H9 (cell line): ENCODE data around the gene DOCK2. TPM values are rescaled to one million over a fixed set of nuclear protein-coding genes. Genes with fewer than 3 reads are reported as not detected.

Source experiments
- DNase-seq: peaks from one replicate; pipeline ENCODE4 v3.0.0-alpha.2; 2017
- H2AFZ ChIP-seq: one replicate; pipeline ENCODE4 v1.6.1; 2013; ENCODE audit warnings: mild to moderate bottlenecking, low read length, control low read depth, moderate library complexity
- H2AK5ac ChIP-seq: 2 replicates; pipeline ENCODE4 v1.6.1; 2013; ENCODE audit warnings: low read length, control low read depth, mixed read lengths; ENCODE audit not compliant: insufficient read length
- H2BK120ac ChIP-seq: one replicate; pipeline ENCODE4 v1.6.1; 2013; ENCODE audit warnings: low read depth, mild to moderate bottlenecking, low read length, control low read depth, inconsistent platforms; ENCODE audit not compliant: poor library complexity, severe bottlenecking
- H2BK12ac ChIP-seq: 2 replicates; pipeline ENCODE4 v1.6.1; 2013; ENCODE audit warnings: low read length, control low read depth, mixed read lengths, low read depth; ENCODE audit not compliant: insufficient read length
- H2BK15ac ChIP-seq: 2 replicates; pipeline ENCODE4 v1.6.1; 2013; ENCODE audit warnings: low read depth, low read length, control low read depth
- H2BK20ac ChIP-seq: one replicate; pipeline ENCODE4 v1.6.1; 2013; ENCODE audit warnings: low read depth, mild to moderate bottlenecking, low read length, control low read depth, inconsistent platforms; ENCODE audit not compliant: poor library complexity, severe bottlenecking
- H2BK5ac ChIP-seq: 2 replicates; pipeline ENCODE4 v1.6.1; 2013; ENCODE audit warnings: low read length, control low read depth, mixed read lengths; ENCODE audit not compliant: insufficient read length
- H3K14ac ChIP-seq: 2 replicates; pipeline ENCODE4 v1.6.1; 2013; ENCODE audit warnings: low read length, control low read depth; ENCODE audit not compliant: insufficient read depth
- H3K18ac ChIP-seq: 2 replicates; pipeline ENCODE4 v1.6.1; 2013; ENCODE audit warnings: low read depth, mild to moderate bottlenecking, mixed read lengths, low read length, control low read depth; ENCODE audit not compliant: insufficient read length
- H3K23ac ChIP-seq: 2 replicates; pipeline ENCODE4 v1.6.1; 2013; ENCODE audit warnings: low read length, control low read depth, mixed read lengths, low read depth; ENCODE audit not compliant: insufficient read length
- H3K23me2 ChIP-seq: 2 replicates; pipeline ENCODE4 v1.6.1; 2013; ENCODE audit warnings: low read depth, mild to moderate bottlenecking, mixed read lengths, low read length, control low read depth; ENCODE audit not compliant: insufficient read length, poor library complexity, severe bottlenecking
- H3K27ac ChIP-seq: 2 replicates; pipeline ENCODE4 v1.5.1; 2013; ENCODE audit warnings: low read length, control low read depth, mixed read lengths, low read depth; ENCODE audit not compliant: insufficient read length
- H3K27me3 ChIP-seq: 2 replicates; pipeline ENCODE4 v1.6.1; 2013; ENCODE audit warnings: low read length, control low read depth, inconsistent platforms; ENCODE audit not compliant: insufficient read depth
- H3K4ac ChIP-seq: 2 replicates; pipeline ENCODE4 v1.6.1; 2013; ENCODE audit warnings: low read depth, mild to moderate bottlenecking, control low read depth, inconsistent platforms, low read length, moderate library complexity
- H3K4me1 ChIP-seq: 2 replicates; pipeline ENCODE4 v1.6.1; 2013; ENCODE audit warnings: low read length, control low read depth, inconsistent platforms; ENCODE audit not compliant: insufficient read depth
- H3K4me2 ChIP-seq: 2 replicates; pipeline ENCODE4 v1.6.1; 2013; ENCODE audit warnings: low read length, control low read depth, mixed read lengths; ENCODE audit not compliant: insufficient read length, insufficient read depth
- H3K56ac ChIP-seq: 2 replicates; pipeline ENCODE4 v1.6.1; 2013; ENCODE audit warnings: low read depth, mild to moderate bottlenecking, mixed read lengths, low read length, control low read depth; ENCODE audit not compliant: insufficient read length
- H3K79me1 ChIP-seq: 2 replicates; pipeline ENCODE4 v1.6.1; 2013; ENCODE audit warnings: low read depth, mild to moderate bottlenecking, moderate library complexity, low read length, control low read depth, inconsistent platforms; ENCODE audit not compliant: insufficient read depth, poor library complexity, severe bottlenecking
- H3K79me2 ChIP-seq: 2 replicates; pipeline ENCODE4 v1.6.1; 2013; ENCODE audit warnings: low read length, control low read depth, inconsistent platforms; ENCODE audit not compliant: insufficient read depth
- H3K9ac ChIP-seq: 2 replicates; pipeline ENCODE4 v1.6.1; 2013; ENCODE audit warnings: low read length, control low read depth, mixed read lengths; ENCODE audit not compliant: insufficient read length; ENCODE audit errors: extremely low read depth
- H3K9me3 ChIP-seq: one replicate; pipeline ENCODE4 v1.6.1; 2013; ENCODE audit warnings: low read depth, low read length, inconsistent platforms; ENCODE audit not compliant: control insufficient read depth
- H3T11ph ChIP-seq: one replicate; pipeline ENCODE4 v1.6.1; 2013; ENCODE audit warnings: mild to moderate bottlenecking, low read length, control low read depth, inconsistent platforms
- H4K20me1 ChIP-seq: one replicate; pipeline ENCODE4 v1.6.1; 2013; ENCODE audit not compliant: control insufficient read depth, insufficient read length, insufficient read depth
- H4K5ac ChIP-seq: 2 replicates; pipeline ENCODE4 v1.6.1; 2013; ENCODE audit warnings: low read depth, mild to moderate bottlenecking, mixed read lengths, low read length, control low read depth; ENCODE audit not compliant: insufficient read length
- H4K8ac ChIP-seq: replicated peaks from 2 replicates; pipeline ENCODE4 v1.6.1; 2013; ENCODE audit warnings: low read length, control low read depth, mixed read lengths, low read depth; ENCODE audit not compliant: insufficient read length
- H4K91ac ChIP-seq: 2 replicates; pipeline ENCODE4 v1.6.1; 2013; ENCODE audit warnings: low read depth, mild to moderate bottlenecking, moderate library complexity, mixed read lengths, low read length, control low read depth; ENCODE audit not compliant: insufficient read length
- H3K27ac Mint-ChIP-seq, 3 experiments: 2 replicates in 2 of 3; 3 replicates in 1 of 3; pipeline ENCODE4 v1.8.0; 2020 to 2021; ENCODE audit warnings: mixed read lengths in 3 of 3, mild to moderate bottlenecking in 1 of 3, moderate library complexity in 1 of 3
- H3K27me3 Mint-ChIP-seq: 2 replicates; pipeline ENCODE4 v1.8.0; 2021; ENCODE audit warnings: low read depth, mild to moderate bottlenecking, moderate library complexity, mixed read lengths
- H3K36me3 Mint-ChIP-seq, 3 experiments: 2 replicates in 2 of 3; 3 replicates in 1 of 3; pipeline ENCODE4 v1.8.0; 2020 to 2021; ENCODE audit warnings: low read depth in 3 of 3, mixed read lengths in 3 of 3; ENCODE audit not compliant: insufficient read depth in 1 of 3
- H3K4me1 Mint-ChIP-seq, 2 experiments: 2 replicates each; pipeline ENCODE4 v1.8.0; 2020; ENCODE audit warnings: mixed read lengths in 2 of 2
- H3K4me3 Mint-ChIP-seq, 2 experiments: 2 replicates in 1 of 2; 3 replicates in 1 of 2; pipeline ENCODE4 v1.8.0; 2020 to 2021; ENCODE audit warnings: mild to moderate bottlenecking in 2 of 2, mixed read lengths in 2 of 2, moderate library complexity in 1 of 2
- H3K9me3 Mint-ChIP-seq, 2 experiments: 2 replicates in 1 of 2; 3 replicates in 1 of 2; pipeline ENCODE4 v1.8.0; 2020; ENCODE audit warnings: mild to moderate bottlenecking in 2 of 2, mixed read lengths in 2 of 2, moderate library complexity in 1 of 2
- CTCF ChIP-seq: fragments of 200-600 bp; sonication (generic); conservative IDR thresholded peaks from 3 replicates; pipeline ENCODE4 v1.8.0; 2021; ENCODE audit warnings: antibody characterized with exemption, mild to moderate bottlenecking
- WGBS: extraction: QIAGEN DNeasy Blood & Tissue Kit; methylation state at CpG from one replicate; pipeline ENCODE4 v1.1.7; 2013; ENCODE audit warnings: missing lambda C conversion rate, low lambda C conversion rate, mixed read lengths; ENCODE audit not compliant: insufficient read length; ENCODE audit errors: extremely low coverage; 5-methylcytosine and 5-hydroxymethylcytosine counted together
- total RNA-seq: library from RNA; stranded (reverse); gene quantifications from 2 replicates; pipeline ENCODE4 v1.2.1, GENCODE V29; 2021

The DOCK2 gene
- total RNA-seq, 1 experiment from 2014 or later, result 7.8 TPM

- H3K23ac ChIP-seq, result no peak overlapping the region
Observed at GRCh38 chr5:169778622-169779596, 141.8 kb downstream of the DOCK2 start.

More at GRCh38 chr5:169778622-169779596, 141.8 kb downstream of the DOCK2 start:
- Histone ChIP-seq H4K91ac (no peak overlapping the region), H2BK12ac (no peak overlapping the region), H2BK20ac (no peak overlapping the region), H3K4ac (no peak overlapping the region), H3K9ac (no peak overlapping the region), H4K8ac (no peak overlapping the region), H2BK5ac (no peak overlapping the region), H3K4me1 (no peaks in the 10 kb centered on the region; the same call in 1 of the 2 replicates), H3K56ac (no peak overlapping the region), H2AFZ (no peak overlapping the region), H3K27ac (no peak overlapping the region), H3K79me2 (no peaks in the 10 kb centered on the region), H4K5ac (no peak overlapping the region), H2BK120ac (no peak overlapping the region), H3K79me1 (no peaks in the 10 kb centered on the region), H3K9me3 (no peaks in the 10 kb centered on the region), H3K23me2 (no peaks in the 10 kb centered on the region), H3K27me3 (no peaks in the 10 kb centered on the region), H3K4me2 (no peak overlapping the region), H3K18ac (no peak overlapping the region), H3T11ph (no peak overlapping the region), H2AK5ac (no peak overlapping the region), H3K14ac (no peak overlapping the region), H4K20me1 (no peaks in the 10 kb centered on the region), H2BK15ac (no peak overlapping the region)
- no peaks in the 10 kb centered on the region for H3K9me3 Mint-ChIP-seq
- H3K27ac Mint-ChIP-seq, result peak overlapping the region in 1 of 3 experiments; percentile 67; a peak in 1 of 7 replicates
- no peak for DNase-seq
- H3K27me3 Mint-ChIP-seq, result no peaks in the 10 kb centered on the region; the same call in 1 of the 2 replicates
- H3K4me3 Mint-ChIP-seq, result no peak overlapping the region
- WGBS, result no CpG with 5 or more reads among the region's 7 CpGs
- H3K36me3 Mint-ChIP-seq, result no peaks in the 10 kb centered on the region
- H3K4me1 Mint-ChIP-seq, result peaks cover 15 to 16% of the 10 kb centered on the region in 2 experiments
- no peak for TF ChIP-seq CTCF
